Gastroesophageal sphincter (tissue), 4 donors: ENCODE measurements around the gene PRPF38B. TPM values are rescaled to one million over a fixed set of nuclear protein-coding genes. Genes with fewer than 3 reads are reported as not detected.

ENCODE experiments used
- ATAC-seq: fragments of 150-250 bp; one replicate; pipeline ENCODE4 v1.9.1; 2016; ENCODE audit warnings: mild to moderate bottlenecking, moderate library complexity
- H3K27ac ChIP-seq, 4 donors: fragments of 200-600 bp; sonication (generic) in 3 of 4; 1 replicate in 3 of 4; 2 replicates in 1 of 4; pipeline ENCODE4 v1.5.1; 2016 to 2019
- H3K27me3 ChIP-seq: fragments of 200-600 bp; sonication (generic); one replicate; pipeline ENCODE4 v1.5.1; 2019
- H3K36me3 ChIP-seq, 2 donors: fragments of 200-600 bp; sonication (generic); one replicate each; pipeline ENCODE4 v1.5.1; 2019; ENCODE audit warnings: control low read depth in 1 of 2
- H3K4me1 ChIP-seq, 3 donors: fragments of 200-600 bp; sonication (generic); 1 replicate in 2 of 3; 2 replicates in 1 of 3; pipeline ENCODE4 v1.5.1; 2016 to 2019; ENCODE audit warnings: control low read depth in 2 of 3
- H3K4me3 ChIP-seq, 2 donors: fragments of 200-600 bp; sonication (generic); one replicate each; pipeline ENCODE4 v1.5.1; 2019; ENCODE audit warnings: mild to moderate bottlenecking in 1 of 2, moderate library complexity in 1 of 2
- H3K9me3 ChIP-seq, 3 donors: fragments of 200-600 bp; sonication (generic); one replicate each; pipeline ENCODE4 v1.5.1; 2017 to 2019; ENCODE audit warnings: control low read depth in 2 of 3
- CTCF ChIP-seq, 4 experiments: fragments of 200-600 bp in 2 of 4; fragments of 450-650 bp in 2 of 4; sonication (generic) in 1 of 4; IDR thresholded peaks; one replicate each; pipeline ENCODE4 v1.5.1; 2017 to 2019; ENCODE audit warnings: antibody characterized with exemption in 4 of 4, mild to moderate bottlenecking in 2 of 4, moderate library complexity in 2 of 4
- EP300 ChIP-seq: sonication (generic); formaldehyde crosslinking; IDR thresholded peaks from one replicate; pipeline ENCODE4 v1.6.1; 2017; ENCODE audit warnings: antibody characterized with exemption, mild to moderate bottlenecking
- POLR2A ChIP-seq, 2 donors: fragments of 450-650 bp; IDR thresholded peaks; one replicate each; pipeline ENCODE4 v1.6.1; 2017; ENCODE audit warnings: antibody characterized with exemption in 2 of 2, mild to moderate bottlenecking in 2 of 2, moderate library complexity in 1 of 2
- POLR2AphosphoS5 ChIP-seq: sonication (generic); formaldehyde crosslinking; IDR thresholded peaks from one replicate; pipeline ENCODE4 v1.6.1; 2017; ENCODE audit warnings: antibody characterized with exemption
- WGBS, 2 donors: methylation state at CpG; one replicate each; pipeline ENCODE4 v1.1.5; 2018; ENCODE audit warnings: low coverage in 1 of 2; 5-methylcytosine and 5-hydroxymethylcytosine counted together
- total RNA-seq, 4 donors: library from RNA; depleted of rRNA; stranded (reverse); fragments of >200 nt; gene quantifications; one replicate each; pipeline ENCODE4 v1.1.0, GENCODE V29; 2016

Gene PRPF38B
- total RNA-seq, 4 donors from 2014 or later: 15.2 to 37.0 (median 24.5) TPM

GRCh38 chr1:108745980-108746381 lies 53.9 kb downstream of the PRPF38B start:
- Histone ChIP-seq H3K27ac (peak overlapping the region in 3 of 4 donors; percentile 94 to 99 (median 97)), H3K36me3 (no peaks in the 10 kb centered on the region), H3K4me1 (peaks cover 0 to 37% (median 10%) of the 10 kb centered on the region in 3 donors), H3K9me3 (no peaks in the 10 kb centered on the region), H3K4me3 (peak overlapping the region in 1 of 2 donors; percentile 94), H3K27me3 (no peaks in the 10 kb centered on the region)
- no peak for ATAC-seq
- no peak for TF ChIP-seq POLR2A (IDR thresholded peaks at IDR 0.05)
- no peak for TF ChIP-seq CTCF (IDR thresholded peaks at IDR 0.05)
- no peak for TF ChIP-seq POLR2AphosphoS5
- no peak for TF ChIP-seq EP300
- 20 to 33% methylated on average over 3 of the region's 3 CpGs for WGBS, 2 donors

GRCh38 chr1:108746382-108747170 lies 54.5 kb downstream of the PRPF38B start, which contains the start of gene STXBP3:
Gene STXBP3 (plus strand): TSS chr1:108746674. CDS start chr1:108746738, 64 bp downstream.
- H3K9me3 ChIP-seq: no peaks in the 10 kb centered on the region
- H3K4me1 ChIP-seq: peaks cover 0 to 42% (median 10%) of the 10 kb centered on the region in 3 donors
- WGBS, 2 donors: 0% methylated on average over 11 to 36 of the region's 75 CpGs
- peak; percentile 93 for ATAC-seq
- no peaks in the 10 kb centered on the region for H3K27me3 ChIP-seq
- peak within 1 kb of the TSS; percentile 62 to 94 for H3K4me3 ChIP-seq
- TF ChIP-seq POLR2A (IDR thresholded peaks at IDR 0.05) (peak; percentile 96 to 97), CTCF (IDR thresholded peaks at IDR 0.05) (peak; percentile 81 to 93 (median 90)), POLR2AphosphoS5 (peak; percentile 99), EP300 (no peak)
- H3K27ac ChIP-seq: peak within 1 kb of the TSS; percentile 86 to 99 (median 96)
- H3K36me3 ChIP-seq: no peaks in the 10 kb centered on the region

DNA sequence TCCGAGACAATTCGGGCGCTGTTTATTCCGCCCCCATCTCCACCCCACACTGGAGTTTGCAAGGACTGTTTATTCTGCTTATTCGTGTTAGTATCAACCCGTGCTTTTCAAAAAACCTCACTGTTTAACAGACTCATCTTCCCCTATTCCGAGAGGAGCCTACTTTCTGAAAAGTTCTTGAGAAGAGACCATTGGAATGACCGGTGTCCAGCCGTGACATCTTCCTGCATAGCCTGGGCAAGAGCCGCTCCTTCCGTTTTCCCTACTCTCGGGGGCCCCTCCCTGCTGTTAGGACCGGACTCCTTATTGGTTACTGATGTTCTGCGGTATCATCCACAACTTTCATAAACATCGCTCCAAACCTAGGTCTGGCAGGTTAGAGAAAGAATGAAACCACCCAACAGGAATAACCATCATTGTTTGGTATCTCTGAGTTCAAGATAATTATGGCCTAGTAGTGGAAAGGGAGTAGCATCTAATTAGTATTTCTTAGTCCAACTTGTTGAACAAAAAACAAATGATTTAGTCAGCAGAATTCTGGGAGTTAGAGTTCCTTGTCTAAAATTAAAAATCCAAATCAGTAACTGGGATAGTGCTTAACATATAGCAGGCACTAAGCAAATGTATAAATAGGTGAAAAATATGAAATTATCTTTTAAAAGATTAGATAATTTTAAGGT lies 55.2 kb downstream of the PRPF38B start:
- Histone ChIP-seq H3K27ac (peak overlapping the region; percentile 86 to 99 (median 96)), H3K27me3 (no peaks in the 10 kb centered on the region), H3K9me3 (no peaks in the 10 kb centered on the region), H3K4me1 (peaks cover 0 to 48% (median 10%) of the 10 kb centered on the region in 3 donors), H3K36me3 (no peaks in the 10 kb centered on the region), H3K4me3 (peak overlapping the region; percentile 62 to 94)
- peak; percentile 52 to 75 for TF ChIP-seq POLR2A (IDR thresholded peaks at IDR 0.05)
- peak; percentile 89 for TF ChIP-seq POLR2AphosphoS5
- no peak for TF ChIP-seq CTCF (IDR thresholded peaks at IDR 0.05)
- 0 to 2% methylated on average over 8 to 15 of the region's 15 CpGs for WGBS, 2 donors
- peak; percentile 81 for ATAC-seq

DNA sequence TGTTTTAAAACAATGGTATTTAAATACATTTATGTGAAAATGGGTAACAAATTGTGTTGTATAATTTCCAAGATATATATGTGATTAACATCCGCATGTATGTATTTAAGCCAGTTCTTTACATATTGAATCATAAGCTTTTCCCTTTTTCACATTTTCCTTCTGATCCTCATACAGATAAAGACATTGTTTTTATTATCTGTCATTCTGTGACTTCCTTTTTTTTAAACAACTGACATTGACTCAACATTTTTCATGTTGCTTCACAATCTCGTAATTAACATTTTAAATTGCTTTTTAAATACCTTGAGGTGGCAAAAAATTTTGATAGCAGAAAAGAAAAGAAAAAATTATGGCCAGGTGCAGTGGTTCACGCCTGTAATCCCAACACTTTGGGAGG lies 55.8 kb downstream of the PRPF38B start:
- WGBS, 2 donors: 67 to 73% methylated on average over 2 to 3 of the region's 3 CpGs
- no peaks in the 10 kb centered on the region for H3K27me3 ChIP-seq
- H3K4me3 ChIP-seq: peak overlapping the region; percentile 62 to 94
- TF ChIP-seq POLR2A (IDR thresholded peaks at IDR 0.05): no peak
- H3K4me1 ChIP-seq: peaks cover 0 to 54% (median 10%) of the 10 kb centered on the region in 3 donors
- no peaks in the 10 kb centered on the region for H3K36me3 ChIP-seq
- H3K9me3 ChIP-seq: no peaks in the 10 kb centered on the region
- no peak for ATAC-seq
- H3K27ac ChIP-seq: peak overlapping the region; percentile 86 to 99 (median 96)

GRCh38 chr1:108749081-108749480 lies 57.0 kb downstream of the PRPF38B start:
- H3K4me1 ChIP-seq: peaks cover 0 to 56% (median 10%) of the 10 kb centered on the region in 3 donors
- 81 to 82% methylated on average over 4 of the region's 4 CpGs for WGBS, 2 donors
- no peaks in the 10 kb centered on the region for H3K27me3 ChIP-seq
- ATAC-seq: no peak
- no peak for TF ChIP-seq POLR2A (IDR thresholded peaks at IDR 0.05)
- no peak for TF ChIP-seq EP300
- TF ChIP-seq CTCF (IDR thresholded peaks at IDR 0.05): no peak
- TF ChIP-seq POLR2AphosphoS5: no peak
- no peak overlapping the region for H3K27ac ChIP-seq
- H3K4me3 ChIP-seq: no peak overlapping the region
- H3K9me3 ChIP-seq: no peaks in the 10 kb centered on the region
- peaks cover 0 to 7% of the 10 kb centered on the region in 2 donors for H3K36me3 ChIP-seq
